H1 (cell line): Measurements from ENCODE around the gene SYT14. TPM values are rescaled to one million over a fixed set of nuclear protein-coding genes. Genes with fewer than 3 reads are reported as not detected.

Source experiments
- CTCF ChIA-PET: fragments of 300-600 bp; sonication (Branson Sonifier 250); formaldehyde crosslinking; loops from one replicate; lab custom pipeline; 2021; ENCODE audit not compliant: partially characterized antibody; lab: Charles Lee
- POLR2A ChIA-PET: fragments of 300-600 bp; sonication (Branson Sonifier 250); formaldehyde crosslinking; loops from one replicate; lab custom pipeline; 2021; ENCODE audit warnings: inconsistent platforms; ENCODE audit not compliant: partially characterized antibody; lab: Charles Lee
- DNase-seq, 2 experiments: peaks; one replicate each; pipeline versions ENCODE4 v3.0.0 to v3.0.0-alpha.2; 2010 to 2022; ENCODE audit warnings: low spot score in 2 of 2, low read depth in 1 of 2, mixed read lengths in 1 of 2
- FAIRE-seq: peaks from 2 replicates; lab custom pipeline; 2011; peaks lifted over from hg19 to GRCh38; lab: Jason Lieb, UNC
- H2AFZ ChIP-seq: 2 replicates; pipeline ENCODE4 v1.8.1; 2012; ENCODE audit warnings: low read length, inconsistent platforms
- H2AK5ac ChIP-seq: 2 replicates; pipeline ENCODE4 v1.6.1; 2013; ENCODE audit warnings: low read depth, low read length
- H2BK120ac ChIP-seq: replicated peaks from 2 replicates; pipeline ENCODE3; 2013; ENCODE audit warnings: low read depth, low read length, inconsistent platforms
- H2BK12ac ChIP-seq: 2 replicates; pipeline ENCODE4 v1.6.1; 2013; ENCODE audit warnings: low read depth, low read length
- H2BK15ac ChIP-seq: 2 replicates; pipeline ENCODE4 v1.6.1; 2013; ENCODE audit warnings: low read length
- H2BK20ac ChIP-seq: 2 replicates; pipeline ENCODE4 v1.6.1; 2013; ENCODE audit warnings: low read length
- H2BK5ac ChIP-seq: 2 replicates; pipeline ENCODE4 v1.6.1; 2013; ENCODE audit warnings: low read depth, low read length
- H3K14ac ChIP-seq: 2 replicates; pipeline ENCODE4 v1.6.1; 2013; ENCODE audit warnings: inconsistent platforms; ENCODE audit not compliant: insufficient read length
- H3K18ac ChIP-seq: 2 replicates; pipeline ENCODE4 v1.6.1; 2013; ENCODE audit warnings: low read length; ENCODE audit errors: extremely low read depth
- H3K23ac ChIP-seq: 2 replicates; pipeline ENCODE4 v1.6.1; 2013; ENCODE audit warnings: inconsistent platforms; ENCODE audit not compliant: insufficient read length
- H3K23me2 ChIP-seq: 2 replicates; pipeline ENCODE4 v1.6.1; 2013; ENCODE audit warnings: low read depth, low read length
- H3K27ac ChIP-seq: 2 replicates; pipeline ENCODE4 v1.6.1; 2011; ENCODE audit warnings: low read depth, low read length, inconsistent platforms
- H3K27me3 ChIP-seq, 4 experiments: replicated peaks in 1 of 4; 1 replicate in 1 of 4; 2 replicates in 3 of 4; pipeline versions ENCODE4 v1.6.1 to v1.8.1; 2011 to 2013; ENCODE audit warnings: low read length in 3 of 4, mild to moderate bottlenecking in 3 of 4, inconsistent platforms in 2 of 4, mixed read lengths in 2 of 4, moderate library complexity in 1 of 4; ENCODE audit not compliant: control insufficient read depth in 3 of 4, insufficient read depth in 3 of 4; ENCODE audit errors: extremely low read depth in 1 of 4
- H3K36me3 ChIP-seq, 4 experiments: 2 replicates each; pipeline versions ENCODE4 v1.6.1 to v1.8.1; 2011 to 2013; ENCODE audit warnings: mild to moderate bottlenecking in 4 of 4, low read length in 3 of 4, moderate library complexity in 2 of 4, control low read depth in 1 of 4, inconsistent platforms in 1 of 4; ENCODE audit not compliant: insufficient read depth in 4 of 4, control insufficient read depth in 2 of 4
- H3K4ac ChIP-seq: replicated peaks from 2 replicates; pipeline ENCODE3; 2013; ENCODE audit warnings: low read length, low read depth, mixed read lengths, inconsistent platforms; ENCODE audit not compliant: insufficient read length
- H3K4me1 ChIP-seq, 4 experiments: replicated peaks in 1 of 4; 1 replicate in 1 of 4; 2 replicates in 3 of 4; pipeline versions ENCODE4 v1.6.1 to v1.8.1; 2011 to 2013; ENCODE audit warnings: low read length in 3 of 4, inconsistent platforms in 2 of 4, mixed read lengths in 1 of 4; ENCODE audit not compliant: insufficient read depth in 4 of 4, control insufficient read depth in 3 of 4
- H3K4me2 ChIP-seq, 2 experiments: 2 replicates each; pipeline versions ENCODE4 v1.6.1 to v1.8.1; 2011 to 2013; ENCODE audit warnings: low read depth in 2 of 2, low read length in 2 of 2, control low read depth in 1 of 2, inconsistent platforms in 1 of 2, mild to moderate bottlenecking in 1 of 2; ENCODE audit not compliant: insufficient read depth in 1 of 2
- H3K4me3 ChIP-seq, 4 experiments: fragments of 200-600, 300-600 bp in 1 of 4; sonication (generic), shearing (Covaris generic), sonication (Bioruptor Twin) in 1 of 4; 2 replicates each; pipeline versions ENCODE4 v1.5.1 to v1.8.1; 2011 to 2016; ENCODE audit warnings: low read length in 4 of 4, low read depth in 3 of 4, control low read depth in 2 of 4, inconsistent platforms in 2 of 4, mild to moderate bottlenecking in 2 of 4, mixed read lengths in 1 of 4, moderate library complexity in 1 of 4; ENCODE audit not compliant: insufficient read depth in 2 of 4; ENCODE audit errors: extremely low read depth in 1 of 4
- H3K56ac ChIP-seq: replicated peaks from 2 replicates; pipeline ENCODE3; 2013; ENCODE audit warnings: low read depth, mild to moderate bottlenecking, mixed read lengths, low read length, inconsistent platforms; ENCODE audit not compliant: insufficient read length
- H3K79me1 ChIP-seq: 2 replicates; pipeline ENCODE4 v1.6.1; 2013; ENCODE audit warnings: low read depth, low read length, control low read depth
- H3K79me2 ChIP-seq, 2 experiments: 2 replicates each; pipeline versions ENCODE4 v1.6.1 to v1.8.1; 2012 to 2013; ENCODE audit warnings: low read length in 2 of 2, mild to moderate bottlenecking in 2 of 2, inconsistent platforms in 1 of 2; ENCODE audit not compliant: insufficient read depth in 2 of 2, control insufficient read depth in 1 of 2
- H3K9ac ChIP-seq, 4 experiments: replicated peaks in 1 of 4; 1 replicate in 1 of 4; 2 replicates in 3 of 4; pipeline versions ENCODE4 v1.6.1 to v1.8.1; 2011 to 2013; ENCODE audit warnings: low read depth in 3 of 4, low read length in 3 of 4, control low read depth in 2 of 4, mild to moderate bottlenecking in 2 of 4, moderate library complexity in 2 of 4, inconsistent platforms in 1 of 4; ENCODE audit errors: extremely low read depth in 1 of 4
- H3K9me3 ChIP-seq, 2 experiments: 2 replicates each; pipeline versions ENCODE4 v1.6.1 to v1.8.1; 2012 to 2013; ENCODE audit warnings: mild to moderate bottlenecking in 2 of 2, moderate library complexity in 2 of 2, control low read depth in 1 of 2, inconsistent platforms in 1 of 2, low read depth in 1 of 2, low read length in 1 of 2, mixed read lengths in 1 of 2; ENCODE audit not compliant: insufficient read depth in 2 of 2
- H4K20me1 ChIP-seq, 2 experiments: replicated peaks in 1 of 2; 2 replicates each; pipeline versions ENCODE3 to v1.8.1; 2011 to 2013; ENCODE audit warnings: inconsistent platforms in 2 of 2, low read length in 2 of 2, mild to moderate bottlenecking in 1 of 2; ENCODE audit not compliant: insufficient read depth in 2 of 2, control insufficient read depth in 1 of 2
- H4K5ac ChIP-seq: 2 replicates; pipeline ENCODE4 v1.6.1; 2013; ENCODE audit warnings: low read length, low read depth, mixed read lengths, inconsistent platforms; ENCODE audit not compliant: insufficient read length
- H4K8ac ChIP-seq: 2 replicates; pipeline ENCODE4 v1.8.0; 2013; ENCODE audit warnings: mild to moderate bottlenecking, moderate library complexity, low read length, inconsistent platforms; ENCODE audit not compliant: insufficient read depth; ENCODE audit errors: extremely low read depth
- H4K91ac ChIP-seq: replicated peaks from 2 replicates; pipeline ENCODE3; 2013; ENCODE audit warnings: low read length, mixed read lengths, inconsistent platforms; ENCODE audit not compliant: insufficient read length
- CREB1 ChIP-seq: IDR thresholded peaks from 2 replicates; pipeline ENCODE4 v1.6.1; 2012; ENCODE audit warnings: inconsistent platforms
- CTCF ChIP-seq, 3 experiments: IDR thresholded peaks; 1 replicate in 2 of 3; 2 replicates in 1 of 3; pipeline versions ENCODE4 v1.5.1 to v1.6.1; 2011; ENCODE audit warnings: low read length in 3 of 3, mild to moderate bottlenecking in 3 of 3, inconsistent platforms in 2 of 3, low read depth in 1 of 3, moderate library complexity in 1 of 3; ENCODE audit not compliant: insufficient read depth in 1 of 3; ENCODE audit errors: control extremely low read depth in 1 of 3
- RXRA ChIP-seq: IDR thresholded peaks from 2 replicates; pipeline ENCODE4 v1.6.1; 2011; ENCODE audit warnings: low read depth, mild to moderate bottlenecking, low read length, moderate library complexity; ENCODE audit not compliant: insufficient read depth
- SIX5 ChIP-seq: IDR thresholded peaks from 2 replicates; pipeline ENCODE4 v1.6.1; 2011; ENCODE audit warnings: mild to moderate bottlenecking, low read depth, low read length
- WGBS, 2 experiments: shearing (Covaris generic) in 1 of 2; methylation state at CpG; one replicate each; pipeline versions ENCODE4 v1.1.6 to v1.1.7; 2013 to 2015; ENCODE audit warnings: low lambda C conversion rate in 2 of 2, mixed read lengths in 2 of 2, inconsistent platforms in 1 of 2, low coverage in 1 of 2, missing lambda C conversion rate in 1 of 2; ENCODE audit not compliant: insufficient replicate concordance in 2 of 2, insufficient coverage in 1 of 2, insufficient read length in 1 of 2; ENCODE audit errors: extremely low coverage in 1 of 2, missing lambda C conversion rate in 1 of 2; 5-methylcytosine and 5-hydroxymethylcytosine counted together
- polyA plus RNA-seq, 7 experiments: library from polyadenylated mRNA; depleted of rRNA in 3 of 7; stranded (reverse) in 5 of 7; unstranded in 2 of 7; fragments of >200 nt in 5 of 7; fragments of 200-250 nt in 2 of 7; gene quantifications; 1 replicate in 5 of 7; 2 replicates in 1 of 7; 4 replicates in 1 of 7; pipeline versions ENCODE4 v1.2.1 to v1.2.3, GENCODE V29; 2011 to 2013; ENCODE audit warnings: missing spikeins in 2 of 7, mixed read lengths in 2 of 7
- total RNA-seq: library from RNA; stranded (reverse); fragmentation: NEBNext Ultra II Directional; extraction: Animal tissue kit (Norgen Biotek cat#: 25700); gene quantifications from 2 replicates; pipeline ENCODE4 v1.2.1, GENCODE V29; 2021

The SYT14 gene
- total and polyA plus RNA-seq, 2 of the 8 experiments (the other 6 are each of a cell fraction or from before 2014, with no cell fraction given) = 2.3 to 18.4 TPM

- no peak overlapping the region for H3K4ac ChIP-seq
- H3K56ac ChIP-seq = no peak overlapping the region
- POLR2A ChIA-PET = no interaction called here
Measured at GRCh38 chr1:210089855-210090254, 151.8 kb downstream of the SYT14 start.

More at GRCh38 chr1:210089855-210090254, 151.8 kb downstream of the SYT14 start:
- H3K18ac ChIP-seq = no peak overlapping the region
- no peak for FAIRE-seq
- no peaks in the 10 kb centered on the region for H3K23me2 ChIP-seq
- CTCF ChIA-PET = no interaction called here
- peaks cover 0 to 2% of the 10 kb centered on the region in 2 experiments for H4K20me1 ChIP-seq
- no peak overlapping the region for H4K91ac ChIP-seq
- no peak for DNase-seq
- H3K27me3 ChIP-seq = no peaks in the 10 kb centered on the region
- H2AK5ac ChIP-seq = no peak overlapping the region
- no peak overlapping the region for H3K23ac ChIP-seq
- H3K9me3 ChIP-seq = no peaks in the 10 kb centered on the region
- no peaks in the 10 kb centered on the region for H3K4me1 ChIP-seq
- no peak overlapping the region for H3K4me3 ChIP-seq
- H4K8ac ChIP-seq = no peak overlapping the region
- no peak overlapping the region for H2BK15ac ChIP-seq
- H2AFZ ChIP-seq = no peak overlapping the region
- H2BK12ac ChIP-seq = no peak overlapping the region
- no peak overlapping the region for H2BK20ac ChIP-seq
- H3K9ac ChIP-seq = no peak overlapping the region
- 86% methylated on average over 6 of the region's 6 CpGs; no CpG with 5 or more reads in 1 of the 2 experiments for WGBS, 2 experiments
- TF ChIP-seq CTCF (IDR thresholded peaks at IDR 0.05; ENCODE audit: control extremely low read depth in 1 of 3, insufficient read depth in 1 of 3, low read depth in 1 of 3, low read length in 3 of 3) (no peak), SIX5 (no peak), RXRA (no peak), CREB1 (no peak)
- no peak overlapping the region for H3K4me2 ChIP-seq
- no peak overlapping the region for H3K14ac ChIP-seq
- no peaks in the 10 kb centered on the region for H3K79me2 ChIP-seq
- no peak overlapping the region for H4K5ac ChIP-seq
- no peak overlapping the region for H2BK120ac ChIP-seq
- H3K79me1 ChIP-seq = no peaks in the 10 kb centered on the region
- H2BK5ac ChIP-seq = no peak overlapping the region
- no peak overlapping the region for H3K27ac ChIP-seq
- no peaks in the 10 kb centered on the region; a peak in 1 of 8 replicates for H3K36me3 ChIP-seq
